Large intestine (tissue), 3 donors: ENCODE results near the gene PLP2. TPM values are rescaled to one million over a fixed set of nuclear protein-coding genes. Genes with fewer than 3 reads are reported as not detected.
"Not testable (repeated sequence)": the region's sequence is repeated elsewhere in the genome, so short reads cannot be mapped to it uniquely, and the experiment has no call there.

Experiments used
- DNase-seq, 2 donors: peaks; one replicate each; pipeline versions ENCODE4 v3.0.0 to v3.0.0-alpha.2; 2013
- H3K27ac ChIP-seq: one replicate; pipeline ENCODE4 v1.5.1; 2013; ENCODE audit warnings: low read length
- H3K27me3 ChIP-seq: 2 replicates; pipeline ENCODE4 v1.6.1; 2013; ENCODE audit warnings: low read length; ENCODE audit not compliant: control insufficient read depth, insufficient read depth
- H3K36me3 ChIP-seq: 2 replicates; pipeline ENCODE4 v1.6.1; 2013; ENCODE audit warnings: low read length; ENCODE audit not compliant: control insufficient read depth, insufficient read depth
- H3K4me1 ChIP-seq: one replicate; pipeline ENCODE4 v1.6.1; 2013; ENCODE audit warnings: low read length; ENCODE audit not compliant: control insufficient read depth, insufficient read depth
- H3K4me3 ChIP-seq: one replicate; pipeline ENCODE4 v1.5.1; 2013; ENCODE audit warnings: low read length
- H3K9me3 ChIP-seq: one replicate; pipeline ENCODE4 v1.6.1; 2013; ENCODE audit warnings: mild to moderate bottlenecking, low read depth, low read length, moderate library complexity; ENCODE audit not compliant: control insufficient read depth
- WGBS: methylation state at CpG from one replicate; pipeline ENCODE4 v1.1.5; 2013; ENCODE audit warnings: low lambda C conversion rate; ENCODE audit not compliant: insufficient coverage; 5-methylcytosine and 5-hydroxymethylcytosine counted together
- polyA plus RNA-seq: library from polyadenylated mRNA; unstranded; fragments of 120-200 nt; gene quantifications from one replicate; pipeline ENCODE4 v1.2.1, GENCODE V29; 2013

Gene PLP2
- polyA plus RNA-seq, 1 donor = 118 TPM

- no peak overlapping the region for H3K27ac ChIP-seq
- no peak for DNase-seq
- no CpG with 5 or more reads among the region's 5 CpGs for WGBS
- H3K27me3 ChIP-seq = no peaks in the 10 kb centered on the region
- H3K36me3 ChIP-seq = no peaks in the 10 kb centered on the region
- no peak overlapping the region for H3K4me3 ChIP-seq
- no peaks in the 10 kb centered on the region for H3K9me3 ChIP-seq
- peaks cover 9% of the 10 kb centered on the region for H3K4me1 ChIP-seq
These were observed 10.1 kb upstream of the PLP2 start for GRCh38 chrX:49161632-49162031.

- Histone ChIP-seq H3K4me1 (peaks cover 18% of the 10 kb centered on the region), H3K27me3 (no peaks in the 10 kb centered on the region), H3K9me3 (no peaks in the 10 kb centered on the region), H3K27ac (peak within 1 kb of the TSS; percentile 69), H3K4me3 (peak within 1 kb of the TSS; percentile 49), H3K36me3 (no peaks in the 10 kb centered on the region)
- no peak for DNase-seq
- WGBS = no CpG with 5 or more reads among the region's 28 CpGs
These were observed 9.1 kb upstream of the PLP2 start, which contains the start of gene MAGIX for GRCh38 chrX:49162620-49163019. Gene MAGIX, plus strand, starts transcription at chrX:49162758. Its CDS starts 132 bp downstream, at chrX:49162890.

GRCh38 chrX:49163555-49164419 is 7.9 kb upstream of the PLP2 start:
- Histone ChIP-seq H3K4me3 (peak overlapping the region; percentile 49), H3K27ac (peak overlapping the region; percentile 90)
- no CpG with 5 or more reads among the region's 69 CpGs for WGBS

GRCh38 chrX:49164589-49165360 is 6.9 kb upstream of the PLP2 start:
- Histone ChIP-seq H3K4me3 (no peak overlapping the region), H3K9me3 (no peaks in the 10 kb centered on the region), H3K4me1 (peaks cover 20% of the 10 kb centered on the region), H3K27me3 (no peaks in the 10 kb centered on the region), H3K27ac (peak overlapping the region; percentile 90), H3K36me3 (no peaks in the 10 kb centered on the region)
- no peak for DNase-seq
- no CpG with 5 or more reads among the region's 31 CpGs for WGBS

More at GRCh38 chrX:49163555-49164419, 7.9 kb upstream of the PLP2 start:
- no peaks in the 10 kb centered on the region for H3K9me3 ChIP-seq
- no peaks in the 10 kb centered on the region for H3K36me3 ChIP-seq
- DNase-seq = peak; percentile 88 to 90
- H3K27me3 ChIP-seq = no peaks in the 10 kb centered on the region
- H3K4me1 ChIP-seq = peaks cover 20% of the 10 kb centered on the region

GRCh38 chrX:49165901-49166881 is 5.5 kb upstream of the PLP2 start:
- no peaks in the 10 kb centered on the region for H3K36me3 ChIP-seq
- no peaks in the 10 kb centered on the region for H3K27me3 ChIP-seq
- DNase-seq = peak; percentile 86 to 94
- peak overlapping the region; percentile 31 for H3K4me3 ChIP-seq
- no CpG with 5 or more reads among the region's 61 CpGs for WGBS
- peaks cover 20% of the 10 kb centered on the region for H3K4me1 ChIP-seq
- H3K27ac ChIP-seq = peak overlapping the region; percentile 91
- H3K9me3 ChIP-seq = no peaks in the 10 kb centered on the region

GRCh38 chrX:49166914-49167739 is 4.6 kb upstream of the PLP2 start:
- Histone ChIP-seq H3K9me3 (no peaks in the 10 kb centered on the region), H3K27ac (peak overlapping the region; percentile 91), H3K36me3 (no peaks in the 10 kb centered on the region), H3K4me1 (peaks cover 20% of the 10 kb centered on the region), H3K4me3 (peak overlapping the region; percentile 31), H3K27me3 (no peaks in the 10 kb centered on the region)
- peak in 1 of 2 donors; percentile 72 for DNase-seq
- 0% methylated on average over 3 of the region's 35 CpGs for WGBS

GRCh38 chrX:49167740-49168108 is 4.0 kb upstream of the PLP2 start:
- no peaks in the 10 kb centered on the region for H3K27me3 ChIP-seq
- peak overlapping the region; percentile 31 for H3K4me3 ChIP-seq
- no peak for DNase-seq
- H3K27ac ChIP-seq = peak overlapping the region; percentile 91
- H3K4me1 ChIP-seq = peaks cover 20% of the 10 kb centered on the region
- no peaks in the 10 kb centered on the region for H3K36me3 ChIP-seq
- WGBS = no CpG with 5 or more reads among the region's 3 CpGs
- no peaks in the 10 kb centered on the region for H3K9me3 ChIP-seq

GRCh38 chrX:49172280-49172780 is 632 bp downstream of the PLP2 start:
- Histone ChIP-seq H3K36me3 (peaks cover 17% of the 10 kb centered on the region), H3K4me3 (peak overlapping the region; percentile 74), H3K4me1 (peaks cover 9% of the 10 kb centered on the region), H3K27ac (peak overlapping the region; percentile 86), H3K9me3 (no peaks in the 10 kb centered on the region), H3K27me3 (no peaks in the 10 kb centered on the region)
- DNase-seq = peak in 1 of 2 donors; percentile 77
- no CpG with 5 or more reads among the region's 37 CpGs for WGBS

- H3K27ac ChIP-seq, H3K4me3 ChIP-seq: not testable (repeated sequence)
These were observed 1.8 kb downstream of the PLP2 start for GRCh38 chrX:49173544-49173943.

More at GRCh38 chrX:49173544-49173943, 1.8 kb downstream of the PLP2 start:
- H3K27me3 ChIP-seq, H3K4me1 ChIP-seq, H3K9me3 ChIP-seq, DNase-seq: not testable (repeated sequence)
- WGBS = no CpG with 5 or more reads among the region's 8 CpGs
- H3K36me3 ChIP-seq = peaks cover 24% of the 10 kb centered on the region
